Measurements from ENCODE around the gene MINPP1. TPM values are rescaled to one million over a fixed set of nuclear protein-coding genes. Genes with fewer than 3 reads are reported as not detected.
"Not testable (repeated sequence)": the region's sequence is repeated elsewhere in the genome, so short reads cannot be mapped to it uniquely, and the experiment has no call there.

MINPP1 gene
- 18.9 to 26.9 TPM (median 19.2 TPM) in 3 replicates for total RNA-seq
- long read RNA-seq, transcript MINPP1-202 (5 exons, 2,415 nt): major isoform, 76 of 80 reads
- long read RNA-seq, partial matches to known transcripts: 0 of 80 reads
- long read RNA-seq, other reads (novel, unspliced or antisense): 4 of 80 reads

- no peaks in the 10 kb centered on the region for H3K9me3 Mint-ChIP-seq (ENCODE audit: low read depth)
- no peak for TF ChIP-seq CTCF (IDR thresholded peaks at IDR 0.05)
- H3K36me3 Mint-ChIP-seq (ENCODE audit: low read depth): peaks cover 6% of the 10 kb centered on the region
- peak within 1 kb of the TSS; percentile 93 for H3K27ac Mint-ChIP-seq (ENCODE audit: unreplicated experiment)
- H3K4me1 Mint-ChIP-seq (ENCODE audit: low read depth): peaks cover 26% of the 10 kb centered on the region
- H3K27me3 Mint-ChIP-seq (ENCODE audit: low read depth): no peaks in the 10 kb centered on the region
- DNase-seq (ENCODE audit: low spot score): peak; percentile 96
- H3K4me3 Mint-ChIP-seq (ENCODE audit: unreplicated experiment): peak within 1 kb of the TSS; percentile 90
Observed at GRCh38 chr10:87504640-87505365, at the start of gene MINPP1. TSS of gene MINPP1 (plus strand) at chr10:87504893. CDS start at chr10:87504916, 23 bp downstream.

GRCh38 chr10:87456586-87457220 is 48.0 kb upstream of the MINPP1 start:
- not testable (repeated sequence) for H3K27me3 Mint-ChIP-seq (ENCODE audit: low read depth); H3K9me3 Mint-ChIP-seq (ENCODE audit: low read depth); H3K36me3 Mint-ChIP-seq (ENCODE audit: low read depth); DNase-seq (ENCODE audit: low spot score); H3K27ac Mint-ChIP-seq (ENCODE audit: unreplicated experiment); H3K4me1 Mint-ChIP-seq (ENCODE audit: low read depth); H3K4me3 Mint-ChIP-seq (ENCODE audit: unreplicated experiment)

- H3K4me1 Mint-ChIP-seq (ENCODE audit: low read depth); H3K27ac Mint-ChIP-seq (ENCODE audit: unreplicated experiment); H3K4me3 Mint-ChIP-seq (ENCODE audit: unreplicated experiment); DNase-seq (ENCODE audit: low spot score); H3K27me3 Mint-ChIP-seq (ENCODE audit: low read depth); H3K36me3 Mint-ChIP-seq (ENCODE audit: low read depth); H3K9me3 Mint-ChIP-seq (ENCODE audit: low read depth): not testable (repeated sequence)
Observed at GRCh38 chr10:87461751-87462150, 42.9 kb upstream of the MINPP1 start.

GRCh38 chr10:87466849-87467248 is 37.8 kb upstream of the MINPP1 start:
- not testable (repeated sequence) for H3K4me1 Mint-ChIP-seq (ENCODE audit: low read depth); H3K4me3 Mint-ChIP-seq (ENCODE audit: unreplicated experiment); H3K27ac Mint-ChIP-seq (ENCODE audit: unreplicated experiment); DNase-seq (ENCODE audit: low spot score); H3K36me3 Mint-ChIP-seq (ENCODE audit: low read depth); H3K27me3 Mint-ChIP-seq (ENCODE audit: low read depth); H3K9me3 Mint-ChIP-seq (ENCODE audit: low read depth)

- not testable (repeated sequence) for H3K27ac Mint-ChIP-seq (ENCODE audit: unreplicated experiment); DNase-seq (ENCODE audit: low spot score); H3K4me3 Mint-ChIP-seq (ENCODE audit: unreplicated experiment); H3K36me3 Mint-ChIP-seq (ENCODE audit: low read depth); H3K4me1 Mint-ChIP-seq (ENCODE audit: low read depth); H3K9me3 Mint-ChIP-seq (ENCODE audit: low read depth); H3K27me3 Mint-ChIP-seq (ENCODE audit: low read depth)
Observed at GRCh38 chr10:87488733-87489132, 16.0 kb upstream of the MINPP1 start.

GRCh38 chr10:87490285-87490684 is 14.4 kb upstream of the MINPP1 start:
- H3K36me3 Mint-ChIP-seq (ENCODE audit: low read depth); DNase-seq (ENCODE audit: low spot score); H3K27me3 Mint-ChIP-seq (ENCODE audit: low read depth); H3K4me1 Mint-ChIP-seq (ENCODE audit: low read depth); H3K27ac Mint-ChIP-seq (ENCODE audit: unreplicated experiment); H3K9me3 Mint-ChIP-seq (ENCODE audit: low read depth); H3K4me3 Mint-ChIP-seq (ENCODE audit: unreplicated experiment): not testable (repeated sequence)

GRCh38 chr10:87492450-87492849 is 12.2 kb upstream of the MINPP1 start:
- not testable (repeated sequence) for H3K4me3 Mint-ChIP-seq (ENCODE audit: unreplicated experiment); H3K9me3 Mint-ChIP-seq (ENCODE audit: low read depth); DNase-seq (ENCODE audit: low spot score); H3K36me3 Mint-ChIP-seq (ENCODE audit: low read depth); H3K4me1 Mint-ChIP-seq (ENCODE audit: low read depth); H3K27me3 Mint-ChIP-seq (ENCODE audit: low read depth); H3K27ac Mint-ChIP-seq (ENCODE audit: unreplicated experiment)

GRCh38 chr10:87495446-87495845 is 9.2 kb upstream of the MINPP1 start:
- H3K27me3 Mint-ChIP-seq (ENCODE audit: low read depth): peaks cover 12% of the 10 kb centered on the region
- H3K4me1 Mint-ChIP-seq (ENCODE audit: low read depth); DNase-seq (ENCODE audit: low spot score); H3K9me3 Mint-ChIP-seq (ENCODE audit: low read depth); H3K27ac Mint-ChIP-seq (ENCODE audit: unreplicated experiment); H3K4me3 Mint-ChIP-seq (ENCODE audit: unreplicated experiment); H3K36me3 Mint-ChIP-seq (ENCODE audit: low read depth): not testable (repeated sequence)

- not testable (repeated sequence) for H3K4me3 Mint-ChIP-seq (ENCODE audit: unreplicated experiment); H3K36me3 Mint-ChIP-seq (ENCODE audit: low read depth); H3K27ac Mint-ChIP-seq (ENCODE audit: unreplicated experiment); H3K4me1 Mint-ChIP-seq (ENCODE audit: low read depth); DNase-seq (ENCODE audit: low spot score); H3K9me3 Mint-ChIP-seq (ENCODE audit: low read depth)
- H3K27me3 Mint-ChIP-seq (ENCODE audit: low read depth): peaks cover 12% of the 10 kb centered on the region
Observed at GRCh38 chr10:87497386-87497785, 7.3 kb upstream of the MINPP1 start.

GRCh38 chr10:87498106-87498789 is 6.4 kb upstream of the MINPP1 start:
- not testable (repeated sequence) for H3K36me3 Mint-ChIP-seq (ENCODE audit: low read depth); H3K4me1 Mint-ChIP-seq (ENCODE audit: low read depth); H3K27ac Mint-ChIP-seq (ENCODE audit: unreplicated experiment); H3K9me3 Mint-ChIP-seq (ENCODE audit: low read depth); DNase-seq (ENCODE audit: low spot score); H3K4me3 Mint-ChIP-seq (ENCODE audit: unreplicated experiment)
- H3K27me3 Mint-ChIP-seq (ENCODE audit: low read depth): peaks cover 12% of the 10 kb centered on the region

All from chondrocyte (in vitro differentiated cells).